ENCODE measurements around the gene PLA2G2A. TPM values are rescaled to one million over a fixed set of nuclear protein-coding genes. Genes with fewer than 3 reads are reported as not detected.
"Not testable (repeated sequence)": the region's sequence is repeated elsewhere in the genome, so short reads cannot be mapped to it uniquely, and the experiment has no call there.

The PLA2G2A gene
- total RNA-seq, 1 donor from 2014 or later: 4.8 TPM

DNA sequence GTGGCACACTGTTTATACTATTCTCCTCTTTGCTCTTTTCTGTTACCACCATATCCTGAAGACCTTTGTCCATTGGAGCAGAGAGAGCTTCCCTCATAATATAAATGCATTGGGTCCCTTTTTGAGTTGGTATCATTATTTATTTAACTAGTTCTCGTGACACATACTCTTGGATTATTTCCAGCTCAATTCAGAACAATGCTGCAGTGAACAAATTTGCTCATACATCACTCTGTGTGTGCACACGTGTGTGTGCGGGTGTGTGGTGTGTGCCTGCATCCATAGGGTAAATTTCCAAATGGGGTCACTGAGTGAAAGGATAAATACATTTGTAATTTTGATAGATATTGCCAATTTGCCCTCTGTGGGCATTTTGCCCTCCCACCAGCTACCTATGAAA is 5.8 kb downstream of the PLA2G2A start:
- no peak for DNase-seq

DNA sequence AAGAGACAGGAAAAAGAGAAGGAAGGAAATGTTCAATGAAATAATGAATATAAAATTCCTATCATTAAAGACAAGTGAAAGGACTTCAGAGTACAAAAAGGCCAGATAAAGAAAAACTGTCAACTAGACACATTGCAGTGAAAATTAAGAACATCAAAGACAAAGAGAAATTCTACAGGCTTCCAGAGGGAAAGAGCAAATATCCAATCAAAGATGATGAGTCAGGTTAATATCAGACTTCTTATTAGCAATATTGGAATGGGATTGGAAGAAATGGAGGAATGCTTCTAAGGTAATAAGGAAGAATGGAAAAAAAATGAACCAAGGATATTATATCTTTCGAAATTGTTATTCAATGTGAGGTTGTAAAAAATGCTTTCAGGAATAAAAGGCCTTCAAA is 7.8 kb downstream of the PLA2G2A start:
- DNase-seq: no peak

DNA sequence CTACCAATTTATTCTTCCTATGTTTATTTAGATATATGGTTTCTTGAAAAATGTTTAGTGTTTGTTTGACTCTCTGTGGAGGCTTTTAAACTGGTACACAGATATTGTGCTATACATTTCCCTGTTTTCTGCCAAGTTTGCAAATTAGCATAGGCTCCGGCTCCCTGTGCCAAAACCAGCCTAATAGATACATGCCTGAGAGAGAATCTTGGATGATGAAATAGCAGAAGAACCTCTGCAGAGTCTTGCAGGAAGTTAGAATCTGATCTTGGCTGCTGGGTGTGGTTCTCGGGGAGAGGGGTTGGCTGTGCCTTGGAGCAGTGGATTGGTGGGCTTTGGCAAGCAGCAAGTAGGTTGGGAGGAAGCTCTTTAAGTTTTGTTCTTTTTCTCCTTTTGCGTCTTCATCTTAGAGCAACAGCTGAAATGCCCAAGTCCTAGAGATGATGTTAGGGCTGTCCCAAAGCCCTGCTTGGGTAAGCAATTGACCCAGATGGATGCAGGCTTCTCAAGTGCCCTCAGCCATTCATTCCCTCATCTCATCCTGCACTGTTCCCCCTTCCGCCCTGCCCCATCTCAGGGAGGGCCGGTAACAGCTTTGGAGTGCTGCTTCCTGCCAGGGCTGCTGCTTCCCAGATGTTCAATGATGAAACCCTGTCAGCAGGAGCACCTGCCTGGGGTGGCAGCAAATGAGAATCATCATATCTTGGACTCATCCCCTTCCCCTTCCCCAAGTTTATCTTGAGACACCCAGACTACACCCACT is 9.3 kb downstream of the PLA2G2A start:
- DNase-seq: no peak

DNA sequence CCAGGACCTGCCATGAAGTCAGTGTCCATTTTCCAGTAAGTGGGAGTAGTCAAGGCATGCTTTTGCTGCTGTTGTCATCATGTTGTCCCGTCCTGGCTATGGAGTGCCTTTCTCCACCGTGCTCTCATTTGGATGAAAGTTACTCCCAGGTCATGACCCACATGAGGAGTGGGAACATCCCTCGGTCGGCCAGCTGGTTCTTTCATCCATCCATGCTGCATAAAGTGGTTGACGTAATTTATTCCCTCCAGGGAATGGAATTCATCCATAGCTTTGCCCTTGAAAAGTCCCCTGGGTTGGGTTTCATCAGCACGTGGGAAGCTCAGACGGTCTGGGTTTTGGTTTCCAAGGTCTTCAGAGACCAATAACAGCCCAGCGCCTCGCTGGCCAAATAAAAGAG is 11.6 kb downstream of the PLA2G2A start:
- no peak for DNase-seq

DNA sequence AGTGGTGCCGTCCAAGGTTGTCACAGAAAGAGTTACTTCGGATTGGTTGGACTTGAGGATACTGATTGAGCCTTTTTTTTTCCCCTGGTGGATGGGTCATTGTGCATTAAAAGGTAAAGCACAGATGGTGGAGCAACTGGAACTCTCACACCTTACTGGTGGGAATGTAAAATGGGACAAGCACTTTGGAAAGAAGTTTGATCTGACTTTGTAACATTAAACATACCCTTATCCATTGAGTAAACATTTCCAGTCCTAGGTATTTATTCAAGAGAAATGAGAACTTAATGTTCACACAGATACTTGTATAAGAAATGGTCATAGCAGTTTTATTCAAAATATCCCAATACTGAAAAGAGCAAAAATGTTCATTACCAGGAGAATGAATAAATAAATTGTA is 14.9 kb downstream of the PLA2G2A start:
- DNase-seq: no peak

DNA sequence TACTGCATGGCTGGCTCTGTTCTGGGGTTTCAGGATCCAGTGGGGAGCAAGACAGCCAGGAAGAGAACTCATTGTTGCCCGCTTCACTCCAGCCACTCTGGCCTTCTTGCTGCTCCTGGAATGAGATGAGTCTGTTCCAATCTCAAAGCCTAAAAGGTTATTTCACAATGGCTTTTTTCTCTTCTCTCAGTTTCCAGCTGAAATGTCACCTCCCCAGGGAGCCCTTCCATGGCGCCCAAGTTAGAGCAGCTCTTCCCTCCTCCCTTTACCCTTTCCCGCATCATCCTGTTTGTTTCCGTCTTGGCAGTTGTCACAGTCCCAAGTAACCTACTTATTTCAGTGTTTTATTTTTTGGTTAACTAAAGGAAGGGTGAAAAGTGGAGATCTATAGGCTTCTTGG is 15.8 kb downstream of the PLA2G2A start:
- no peak for DNase-seq

DNA sequence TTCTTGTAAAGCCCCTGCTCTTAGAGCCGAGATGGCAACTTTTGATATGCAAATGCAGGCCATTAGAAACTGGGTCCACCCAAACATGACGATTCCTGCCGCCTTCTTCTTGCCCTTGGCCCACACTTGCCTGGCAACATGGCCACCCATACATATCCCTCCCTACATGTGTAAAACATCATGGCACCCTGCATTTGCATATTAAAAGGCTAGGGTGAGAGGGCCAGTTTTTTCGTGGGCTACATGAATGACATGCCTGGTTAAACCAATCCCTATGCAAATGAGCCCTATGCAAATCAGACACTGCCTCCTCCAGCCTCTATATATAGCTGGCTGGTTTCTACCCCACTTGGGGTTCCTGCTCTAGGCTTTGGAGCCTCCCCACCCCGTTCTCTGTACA is 18.8 kb downstream of the PLA2G2A start:
- no peak for DNase-seq

DNA sequence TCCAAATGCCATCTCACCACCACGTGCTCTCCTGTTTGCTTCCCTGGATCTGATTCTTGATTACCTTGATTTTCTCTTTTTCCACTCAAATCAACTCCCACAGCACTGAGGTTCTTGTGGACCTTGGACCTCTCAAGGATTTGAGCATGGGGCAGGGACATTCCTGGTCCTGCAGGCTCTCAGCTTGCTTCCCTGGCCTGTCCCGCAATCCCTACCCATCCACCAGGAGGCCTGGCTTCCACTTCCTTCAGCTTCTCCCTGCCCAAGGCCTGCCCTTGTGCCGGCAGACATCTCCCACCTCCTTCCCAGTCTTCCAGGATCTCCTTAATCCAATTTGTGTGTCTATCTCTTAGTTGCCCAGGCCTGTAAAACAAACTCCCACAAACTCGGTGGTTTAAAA is 21.6 kb downstream of the PLA2G2A start:
- DNase-seq: no peak

DNA sequence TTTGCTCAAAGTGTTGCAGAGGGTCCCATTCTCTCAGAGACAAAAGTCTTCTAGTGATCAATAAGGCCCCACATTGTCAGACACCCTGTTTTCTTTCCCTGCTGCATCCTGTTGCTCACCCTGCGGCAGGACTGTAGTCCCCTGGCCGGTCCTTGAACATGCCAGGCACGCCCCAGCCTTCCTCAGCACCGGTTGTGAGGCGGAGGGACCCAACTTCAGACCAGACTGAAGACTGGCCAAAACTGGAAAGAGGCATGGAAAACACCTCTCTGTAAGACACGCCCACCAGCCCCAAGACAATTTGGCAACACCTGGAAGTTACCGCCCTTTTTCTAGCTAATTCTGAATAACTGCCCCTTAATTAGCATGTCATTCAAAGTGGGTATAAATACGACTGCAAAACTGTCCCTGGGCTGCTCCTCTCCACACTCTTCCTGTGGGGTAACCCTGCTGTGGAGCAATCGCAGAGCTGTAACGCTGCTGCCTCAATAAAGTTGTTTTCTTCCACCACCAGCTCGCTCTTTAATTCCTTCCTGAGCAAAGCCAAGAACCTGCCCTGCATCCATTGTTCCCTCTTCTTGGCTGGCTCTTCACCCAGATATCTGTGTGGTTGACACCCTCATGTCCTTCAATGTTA is 23.8 kb downstream of the PLA2G2A start:
- DNase-seq: no peak

DNA sequence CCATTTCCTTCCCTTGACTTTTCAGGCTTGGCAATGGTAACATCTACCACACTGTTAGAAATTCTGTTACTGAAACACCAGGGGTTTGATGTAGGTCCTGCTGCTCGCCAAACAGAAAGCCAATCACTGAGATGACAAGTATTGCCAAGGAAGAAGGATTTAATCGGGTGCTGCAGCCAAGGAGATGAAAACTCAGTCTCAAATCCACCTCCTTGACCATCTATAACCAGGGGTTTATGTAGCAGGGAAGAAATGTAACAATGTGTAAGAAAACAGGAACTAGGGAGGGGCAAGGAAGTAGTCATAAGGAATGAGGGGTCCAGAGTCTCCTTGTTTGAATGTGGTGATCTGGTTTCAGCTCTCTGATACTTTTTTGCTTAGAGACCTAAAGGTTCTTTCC is 25.4 kb downstream of the PLA2G2A start:
- DNase-seq: no peak

DNA sequence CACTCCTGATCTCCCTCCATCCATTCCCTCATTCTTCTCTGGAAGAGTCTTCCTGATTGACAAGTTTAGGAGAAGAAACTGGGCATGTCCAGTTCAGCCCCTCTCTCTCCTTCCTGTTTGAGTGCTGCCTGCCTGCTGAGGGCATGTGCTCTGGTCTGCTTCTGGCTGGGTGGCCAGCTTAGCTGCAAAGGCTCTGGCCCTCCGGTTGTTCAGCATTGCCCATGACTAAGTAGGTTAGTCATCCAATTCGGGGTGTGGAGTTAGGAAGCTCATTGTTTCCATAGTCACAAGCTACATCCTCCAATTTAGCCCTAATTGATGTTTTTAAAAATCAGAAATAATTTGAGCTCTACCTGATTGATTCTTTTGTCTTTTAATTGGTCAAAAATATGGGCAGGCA is 30.4 kb downstream of the PLA2G2A start:
- no peak for DNase-seq

DNA sequence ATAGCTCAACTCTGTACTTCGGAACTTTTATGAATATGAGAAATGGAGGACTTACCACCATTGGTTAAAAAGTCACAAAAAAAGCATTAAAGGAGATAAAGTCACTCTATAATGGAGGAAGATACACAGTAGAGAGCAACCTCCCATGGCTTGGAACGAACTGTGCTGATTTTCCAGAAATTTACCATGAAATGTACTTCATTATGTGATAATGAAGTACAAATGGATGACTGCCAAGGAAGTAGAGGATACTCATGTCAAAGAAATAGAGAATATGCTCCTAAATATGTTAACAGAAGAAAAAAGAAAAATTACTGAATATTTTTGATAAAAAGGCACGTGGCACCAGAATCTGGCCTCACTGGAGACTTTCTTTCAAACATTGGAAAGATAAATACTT is 32.4 kb downstream of the PLA2G2A start:
- DNase-seq: no peak

DNA sequence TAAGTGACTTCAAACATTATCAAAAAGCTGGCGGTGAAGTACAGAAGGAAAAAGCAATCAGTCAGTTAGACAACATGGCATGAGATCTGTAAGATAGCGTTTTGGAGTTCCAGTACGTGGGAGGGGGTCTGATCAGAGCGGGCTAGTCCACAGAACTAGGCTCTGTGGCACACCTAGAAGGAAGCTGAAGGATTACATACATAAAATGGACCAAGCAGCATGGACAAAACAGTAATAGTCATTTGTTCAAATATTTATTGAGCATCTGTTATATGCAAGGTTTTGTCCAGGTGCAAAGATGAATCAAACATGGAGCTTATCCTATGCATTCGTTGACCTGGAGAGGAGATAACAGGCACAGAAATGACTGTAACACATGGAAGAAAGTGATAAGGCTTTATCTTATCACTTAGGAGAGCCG is 33.1 kb downstream of the PLA2G2A start:
- DNase-seq: no peak

DNA sequence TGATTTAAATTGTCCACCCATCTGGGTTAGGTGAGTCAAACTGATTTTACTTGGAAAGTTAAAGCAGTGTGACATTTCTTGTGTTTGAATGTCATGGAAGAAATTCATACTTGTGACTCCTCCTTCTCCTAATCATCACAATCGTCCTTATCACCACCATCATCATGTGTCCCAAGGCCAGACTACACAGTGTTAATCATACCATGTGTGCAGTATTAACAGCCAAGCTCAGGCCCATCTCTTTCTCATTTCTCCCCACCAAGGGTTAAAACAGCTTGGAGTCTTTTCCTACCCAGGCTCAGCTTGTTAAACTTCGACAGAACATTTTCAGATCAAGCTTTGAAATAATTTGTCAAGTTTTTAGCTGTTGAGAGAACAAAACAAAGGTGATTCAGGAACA is 33.5 kb downstream of the PLA2G2A start:
- DNase-seq: no peak

DNA sequence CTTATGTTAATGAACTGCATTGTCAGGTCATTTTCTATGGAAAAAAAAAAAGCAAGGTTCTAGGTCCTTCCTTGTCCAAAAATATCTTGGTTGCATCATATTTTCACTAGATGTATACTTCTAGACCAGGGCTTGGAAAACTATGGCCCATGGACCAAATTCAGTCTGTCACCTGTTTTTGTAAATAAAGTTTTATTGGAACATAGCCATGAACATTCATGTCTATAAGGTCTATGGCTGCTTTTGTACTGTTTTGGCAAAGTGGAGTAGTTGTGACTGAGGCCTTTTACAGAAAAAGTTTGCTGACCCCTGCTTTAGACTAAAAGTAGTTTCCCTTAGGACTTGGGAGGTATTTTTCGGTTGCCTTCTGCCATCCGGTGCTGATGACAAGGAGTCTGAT is 36.8 kb downstream of the PLA2G2A start:
- no peak for DNase-seq

DNA sequence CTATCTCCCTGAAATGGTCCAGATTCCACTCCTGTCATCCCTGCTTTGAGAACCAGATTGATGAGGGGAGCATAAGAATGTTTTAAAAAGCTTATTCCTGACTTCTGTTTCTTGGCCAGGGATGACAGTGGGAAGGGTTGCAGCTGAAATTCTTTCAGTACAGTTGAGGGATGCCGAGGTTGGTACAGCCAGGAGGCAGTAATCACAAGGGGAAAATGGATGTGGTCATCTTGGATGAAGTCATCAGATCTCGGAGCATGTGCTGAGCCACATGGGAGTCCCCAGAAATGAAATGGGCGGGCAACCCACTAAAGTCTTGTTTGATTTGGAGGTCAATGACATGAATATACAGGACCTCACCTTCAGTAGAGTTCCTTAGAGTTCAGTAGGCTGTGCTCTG is 37.3 kb downstream of the PLA2G2A start:
- DNase-seq: no peak

DNA sequence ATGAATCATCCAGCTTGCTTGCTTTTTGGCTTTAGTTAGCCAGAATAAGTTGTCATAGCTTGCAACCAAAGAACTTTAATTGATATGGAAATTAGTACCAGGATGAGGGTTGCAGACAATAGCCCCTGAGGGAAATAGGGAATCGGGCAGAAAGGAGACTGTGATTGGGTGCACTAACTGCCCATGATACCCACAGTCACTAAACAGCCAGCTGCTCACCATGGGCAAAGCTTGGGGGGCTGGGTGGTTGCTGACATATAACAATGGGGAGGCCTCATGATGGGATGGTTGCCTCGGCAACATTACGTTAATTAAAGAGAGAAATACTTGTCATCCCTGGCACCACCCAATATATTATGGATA is 38.2 kb downstream of the PLA2G2A start:
- no peak for DNase-seq

DNA sequence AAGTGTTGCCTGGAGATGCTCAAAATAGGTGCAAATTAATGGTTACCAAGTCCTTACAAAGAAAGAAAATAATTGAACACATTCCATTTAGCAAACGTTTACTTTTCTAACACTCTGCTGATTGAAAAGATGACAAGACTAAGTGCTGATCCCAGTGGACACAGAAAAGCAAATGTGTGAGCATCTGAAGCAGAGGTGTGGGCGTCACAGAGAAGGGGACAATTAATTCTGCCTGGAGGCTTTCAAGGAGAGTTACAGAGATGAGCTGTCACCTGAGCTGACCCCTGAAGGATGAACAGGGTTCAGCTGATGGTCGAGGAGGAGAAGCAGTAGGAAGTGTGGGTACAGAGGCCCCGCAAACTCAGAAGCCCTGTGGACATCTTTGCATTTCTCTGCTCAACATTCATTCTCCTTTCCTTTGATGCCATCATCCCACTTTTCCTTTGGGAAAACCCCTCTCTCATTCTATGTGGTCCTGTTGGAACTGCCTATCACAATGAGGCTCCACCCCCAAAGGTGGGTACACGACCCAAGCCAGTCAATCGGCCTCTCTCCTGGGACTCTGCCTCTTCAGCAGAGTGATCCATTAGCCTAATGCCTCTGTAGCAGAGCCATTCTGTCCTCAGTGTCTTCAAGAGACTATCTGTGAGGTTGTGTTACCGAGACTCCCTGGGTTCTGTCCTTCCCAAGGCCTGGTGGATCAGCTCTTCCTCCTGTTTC is 38.8 kb downstream of the PLA2G2A start:
- no peak for DNase-seq

DNA sequence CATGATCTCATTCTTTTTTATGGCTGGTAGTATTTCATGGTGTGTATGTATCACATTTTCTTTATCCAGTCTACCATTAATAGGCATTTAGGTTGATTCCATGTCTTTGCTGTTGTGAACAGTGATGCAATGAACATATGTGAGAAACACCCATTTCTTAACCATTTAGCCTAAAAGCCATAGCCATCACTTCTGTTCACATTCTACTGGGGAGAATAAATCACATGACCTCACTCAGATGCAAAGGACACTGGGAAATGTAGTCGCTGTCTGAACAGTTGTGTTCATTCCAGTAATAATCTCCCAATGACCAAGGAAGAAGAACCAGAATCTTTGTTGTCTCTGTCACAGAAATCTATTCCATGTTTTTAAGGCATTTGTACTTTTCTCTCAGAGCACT is 40.9 kb downstream of the PLA2G2A start:
- peak; percentile 39 for DNase-seq

DNA sequence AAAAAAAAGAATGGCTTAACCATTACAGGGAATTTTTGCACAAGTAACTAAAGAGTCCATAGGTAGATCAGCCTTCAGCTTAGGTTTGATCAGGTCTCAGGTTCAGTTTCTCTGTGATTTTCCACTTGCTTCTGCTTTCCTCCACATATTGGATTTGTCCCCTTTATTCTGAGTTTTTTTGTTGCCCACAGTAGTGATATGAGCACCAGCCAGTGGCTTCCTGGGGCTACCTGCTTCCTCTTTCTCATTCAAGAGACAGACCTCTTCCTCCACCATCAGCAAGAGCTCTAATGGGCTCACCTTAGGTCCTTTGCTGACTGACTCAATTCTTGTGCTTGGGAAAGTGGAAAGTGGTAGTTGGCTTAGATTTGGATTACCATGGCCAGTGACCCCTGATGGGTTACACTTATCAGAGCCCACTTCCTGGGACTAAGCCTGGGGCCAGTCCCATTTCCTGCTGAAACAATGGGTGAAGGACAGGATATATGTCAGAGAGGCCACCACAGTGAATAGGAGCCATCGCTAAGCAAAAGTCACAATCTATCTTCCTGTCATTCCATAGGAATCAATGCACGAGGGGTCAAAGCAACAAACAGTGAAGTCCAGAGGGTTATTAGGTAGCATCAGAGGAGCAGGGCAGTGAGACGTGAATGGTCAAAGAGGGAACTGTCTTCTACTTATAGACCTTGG is 43.2 kb downstream of the PLA2G2A start:
- no peak for DNase-seq

DNA sequence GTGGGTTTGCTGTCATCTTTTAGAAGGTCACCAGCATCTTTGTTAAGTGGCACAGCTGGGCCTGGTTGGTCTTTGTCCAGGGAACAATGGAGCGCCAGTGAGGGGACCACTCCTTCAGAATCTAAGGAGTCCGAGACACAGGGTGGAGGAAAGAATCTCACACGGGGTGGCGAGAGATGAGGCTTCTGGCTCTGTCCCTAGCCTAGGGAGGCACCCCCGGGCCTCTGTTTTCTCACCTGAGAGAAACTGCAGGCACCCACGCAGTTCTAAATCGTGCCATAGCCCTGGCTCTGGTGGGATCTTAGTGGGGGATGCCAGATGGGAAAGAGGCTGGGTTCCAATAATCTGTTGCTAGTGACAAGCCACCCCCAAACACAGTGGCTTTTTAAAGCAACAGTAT is 45.1 kb downstream of the PLA2G2A start:
- no peak for DNase-seq

DNA sequence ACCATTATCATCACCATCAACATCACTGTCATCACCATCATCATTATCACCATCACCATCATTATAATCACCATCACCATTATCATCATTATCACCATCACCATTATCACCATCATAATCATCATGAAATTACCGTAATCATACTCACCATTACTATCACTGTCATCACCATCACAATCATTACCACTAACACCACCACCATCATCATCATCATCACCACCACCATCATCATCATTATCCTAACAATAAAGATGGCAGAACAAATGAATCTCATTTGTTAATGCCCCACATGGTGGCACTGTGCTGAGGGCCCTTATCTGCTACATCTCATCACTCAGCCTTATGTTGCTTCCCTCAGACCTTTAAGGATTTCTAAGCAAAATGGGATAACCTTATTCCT is 46.6 kb downstream of the PLA2G2A start:
- DNase-seq: no peak

DNA sequence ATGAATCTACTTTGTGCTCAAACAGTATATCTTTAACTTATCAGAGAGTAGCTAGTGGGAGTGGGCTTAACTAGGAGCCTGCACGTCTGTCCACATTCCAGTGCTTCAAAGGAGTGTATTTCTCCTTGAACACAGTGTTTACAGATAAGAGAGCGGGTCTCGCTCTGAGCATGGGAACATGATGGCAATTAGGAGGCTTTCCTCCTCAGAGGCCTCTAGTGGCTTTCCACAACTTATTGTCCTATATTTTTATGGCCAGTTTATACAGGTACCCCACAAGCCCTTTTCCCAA is 52.3 kb downstream of the PLA2G2A start:
- not testable (repeated sequence) for DNase-seq

All from skin of body (tissue), 2 donors.